Karpas-422 (cell line): ENCODE data around the gene NKAIN2. TPM values are rescaled to one million over a fixed set of nuclear protein-coding genes. Genes with fewer than 3 reads are reported as not detected.

Experiments
- DNase-seq: peaks from one replicate; pipeline ENCODE4 v3.0.0-alpha.2; 2015
- H2AFZ ChIP-seq: fragments of 200-600 bp; sonication (generic); 2 replicates; pipeline ENCODE4 v1.6.1; 2014; ENCODE audit warnings: antibody characterized with exemption, low read length, mixed read lengths
- H3K27ac ChIP-seq: fragments of 200-600 bp; sonication (generic); 2 replicates; pipeline ENCODE4 v1.5.1; 2014; ENCODE audit warnings: mild to moderate bottlenecking, low read length, moderate library complexity
- H3K27me3 ChIP-seq: fragments of 200-600 bp; sonication (generic); 2 replicates; pipeline ENCODE4 v1.6.1; 2014; ENCODE audit warnings: low read length, mixed read lengths
- H3K36me3 ChIP-seq: fragments of 200-600 bp; sonication (generic); 2 replicates; pipeline ENCODE4 v1.6.1; 2014; ENCODE audit warnings: low read length, mixed read lengths; ENCODE audit not compliant: insufficient read depth
- H3K4me1 ChIP-seq: fragments of 200-600 bp; sonication (generic); 2 replicates; pipeline ENCODE4 v1.6.1; 2014; ENCODE audit warnings: mild to moderate bottlenecking, low read length, mixed read lengths
- H3K4me2 ChIP-seq: fragments of 200-600 bp; sonication (generic); 2 replicates; pipeline ENCODE4 v1.6.1; 2014; ENCODE audit warnings: low read length, low read depth, mild to moderate bottlenecking; ENCODE audit not compliant: poor library complexity, severe bottlenecking
- H3K4me3 ChIP-seq: fragments of 200-600 bp; sonication (generic); 2 replicates; pipeline ENCODE4 v1.5.1; 2014; ENCODE audit warnings: mild to moderate bottlenecking, antibody characterized with exemption, low read length, mixed read lengths
- H3K79me2 ChIP-seq: fragments of 200-600 bp; sonication (generic); 2 replicates; pipeline ENCODE4 v1.6.1; 2014; ENCODE audit warnings: mild to moderate bottlenecking, low read length, mixed read lengths
- H3K9ac ChIP-seq: fragments of 200-600 bp; sonication (generic); 2 replicates; pipeline ENCODE4 v1.6.0; 2014; ENCODE audit warnings: low read length
- H3K9me2 ChIP-seq: fragments of 200-600 bp; sonication (generic), shearing (Covaris generic); replicated peaks from 2 replicates; pipeline ENCODE4 v1.6.0; 2014; ENCODE audit warnings: mild to moderate bottlenecking, low read length, moderate library complexity; ENCODE audit not compliant: insufficient read depth
- H3K9me3 ChIP-seq: fragments of 300-700, 200-600 bp; sonication (generic); 2 replicates; pipeline ENCODE4 v1.6.1; 2014; ENCODE audit warnings: low read length, mixed read lengths
- H4K20me1 ChIP-seq: fragments of 200-600 bp; sonication (generic); 2 replicates; pipeline ENCODE4 v1.6.1; 2014; ENCODE audit warnings: mild to moderate bottlenecking, antibody characterized with exemption, low read length, low read depth; ENCODE audit not compliant: insufficient read depth
- total RNA-seq: library from RNA; depleted of rRNA; stranded (reverse); fragments of >200 nt; shearing (Covaris generic); gene quantifications from 2 replicates; pipeline ENCODE4 v1.2.3, GENCODE V29; 2014; ENCODE audit warnings: low replicate concordance

Gene NKAIN2
- total RNA-seq, 1 experiment from 2014 or later = not detected

DNA sequence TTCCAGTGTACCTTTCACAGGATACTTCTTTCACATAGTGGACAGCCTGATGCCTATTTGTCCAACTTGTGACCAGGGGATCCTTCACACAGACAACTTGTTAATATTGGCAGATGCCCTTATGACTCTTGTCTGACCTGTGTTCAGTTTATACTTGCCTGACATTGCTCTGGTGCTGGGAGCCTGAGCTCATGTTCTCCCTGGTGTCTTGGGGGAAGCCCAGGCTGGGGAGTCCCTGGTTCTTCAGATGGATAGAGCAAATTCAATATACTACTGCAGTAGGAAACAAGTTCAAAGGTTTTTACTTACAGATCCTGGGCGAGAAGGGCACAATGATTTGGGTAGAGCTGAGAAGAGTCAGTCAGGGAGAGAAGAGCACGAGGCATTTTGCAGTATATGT is 76.1 kb downstream of the NKAIN2 start:
- H3K9me3 ChIP-seq = peaks cover 6% of the 10 kb centered on the region; the same call in 1 of the 2 replicates

DNA sequence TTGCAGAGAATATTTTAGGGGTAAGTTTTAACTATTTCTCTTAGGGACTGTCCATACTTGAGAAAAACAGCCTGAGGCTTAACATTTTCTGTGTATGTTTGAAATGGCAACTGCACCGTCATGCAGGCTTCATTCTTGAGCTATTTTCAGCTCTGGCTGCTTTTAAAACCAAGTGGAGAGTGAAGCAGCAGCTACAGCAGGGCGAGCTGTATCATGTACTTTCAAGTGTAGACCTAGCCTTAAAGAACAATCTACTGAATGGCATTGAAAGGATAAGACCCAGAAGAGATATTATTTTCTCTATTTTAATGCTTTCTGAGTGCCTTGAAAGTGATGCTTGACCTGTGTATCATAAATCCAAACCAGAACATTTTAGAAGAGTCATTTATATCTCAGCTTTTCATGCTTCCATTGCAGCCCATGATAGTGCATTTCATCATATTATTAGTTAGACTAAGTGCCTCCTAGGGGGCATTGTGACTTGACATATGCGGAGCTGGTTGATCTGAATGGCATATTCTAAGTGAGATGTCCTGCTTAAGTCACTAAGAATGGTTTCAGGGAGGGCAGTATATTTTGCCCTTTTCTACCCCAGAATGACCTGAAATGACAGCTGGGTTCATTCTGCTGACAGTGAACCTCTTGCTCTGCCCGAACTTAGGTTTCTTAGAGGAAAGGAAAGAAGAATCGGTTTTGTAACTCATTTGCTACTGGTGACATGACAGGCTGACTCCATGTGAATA is 85.3 kb downstream of the NKAIN2 start:
- no peak overlapping the region for H3K9ac ChIP-seq
- H3K4me3 ChIP-seq = no peak overlapping the region
- no peak overlapping the region for H2AFZ ChIP-seq
- no peaks in the 10 kb centered on the region for H3K27me3 ChIP-seq
- no peaks in the 10 kb centered on the region for H3K4me1 ChIP-seq
- peaks cover 7% of the 10 kb centered on the region for H3K9me3 ChIP-seq
- no peak overlapping the region for H3K27ac ChIP-seq
- no peaks in the 10 kb centered on the region for H3K9me2 ChIP-seq
- H3K36me3 ChIP-seq = no peaks in the 10 kb centered on the region
- H3K4me2 ChIP-seq = no peak overlapping the region
- DNase-seq = no peak
- H4K20me1 ChIP-seq = no peaks in the 10 kb centered on the region
- no peaks in the 10 kb centered on the region for H3K79me2 ChIP-seq

More for the DNA sequence above, 76.1 kb downstream of the NKAIN2 start:
- H3K27me3 ChIP-seq = no peaks in the 10 kb centered on the region
- no peak overlapping the region for H3K4me3 ChIP-seq
- H3K27ac ChIP-seq = no peak overlapping the region
- no peaks in the 10 kb centered on the region for H3K36me3 ChIP-seq
- H3K4me1 ChIP-seq = no peaks in the 10 kb centered on the region
- H3K9ac ChIP-seq = no peak overlapping the region
- no peak overlapping the region for H2AFZ ChIP-seq
- no peak overlapping the region for H3K4me2 ChIP-seq
- no peak for DNase-seq
- no peaks in the 10 kb centered on the region for H3K9me2 ChIP-seq
- H4K20me1 ChIP-seq = no peaks in the 10 kb centered on the region
- no peaks in the 10 kb centered on the region for H3K79me2 ChIP-seq

DNA sequence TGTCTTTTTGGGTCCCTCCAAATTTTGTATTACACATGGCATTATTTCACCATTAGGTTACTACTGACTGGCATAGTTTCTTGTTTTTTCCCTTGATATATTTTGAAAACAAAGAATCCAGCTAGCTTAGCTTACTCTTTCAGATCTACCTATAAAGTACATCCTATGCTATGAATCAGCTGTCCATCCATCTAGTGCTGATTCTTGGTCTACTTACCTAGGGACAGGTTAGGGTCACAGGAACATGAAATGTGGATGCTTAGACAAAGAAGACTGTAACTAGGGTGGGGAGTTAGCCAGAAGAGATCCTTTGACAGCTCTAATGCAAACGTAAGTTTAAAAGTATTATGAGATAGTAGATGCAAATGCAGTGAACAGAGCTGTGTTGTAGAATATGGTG is 91.7 kb downstream of the NKAIN2 start:
- H4K20me1 ChIP-seq = no peaks in the 10 kb centered on the region
- H3K79me2 ChIP-seq = no peaks in the 10 kb centered on the region

DNA sequence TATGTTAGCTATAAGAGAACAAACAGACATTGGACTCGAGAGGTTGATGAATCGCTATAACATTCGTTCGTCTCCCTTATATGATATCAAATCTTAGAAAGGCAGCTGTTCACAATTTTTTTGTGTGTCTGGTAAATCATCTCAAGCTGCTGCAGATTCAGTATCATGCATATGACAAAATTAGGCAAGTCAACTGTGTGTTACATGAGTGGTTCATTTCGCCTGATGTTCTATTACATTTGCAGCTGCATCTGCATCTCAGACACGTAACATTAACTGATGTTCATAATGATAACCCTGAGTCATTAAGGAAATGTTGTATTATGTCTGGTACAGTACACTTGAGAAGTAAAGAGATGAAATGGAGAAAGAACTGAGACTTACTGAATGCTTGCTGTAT is 92.1 kb downstream of the NKAIN2 start:
- Histone ChIP-seq H3K27me3 (no peaks in the 10 kb centered on the region), H2AFZ (no peak overlapping the region), H3K9me2 (no peaks in the 10 kb centered on the region), H3K9ac (no peak overlapping the region), H3K4me1 (no peaks in the 10 kb centered on the region), H3K4me3 (no peak overlapping the region), H4K20me1 (no peaks in the 10 kb centered on the region), H3K79me2 (no peaks in the 10 kb centered on the region), H3K36me3 (no peaks in the 10 kb centered on the region), H3K9me3 (peaks cover 18% of the 10 kb centered on the region; the same call in 1 of the 2 replicates), H3K4me2 (no peak overlapping the region), H3K27ac (no peak overlapping the region)
- no peak for DNase-seq

More for the DNA sequence above, 91.7 kb downstream of the NKAIN2 start:
- H3K27me3 ChIP-seq = no peaks in the 10 kb centered on the region
- DNase-seq = no peak
- no peak overlapping the region for H3K27ac ChIP-seq
- H3K4me1 ChIP-seq = no peaks in the 10 kb centered on the region
- no peak overlapping the region for H2AFZ ChIP-seq
- no peaks in the 10 kb centered on the region for H3K36me3 ChIP-seq
- H3K9me3 ChIP-seq = peaks cover 18% of the 10 kb centered on the region; the same call in 1 of the 2 replicates
- H3K9me2 ChIP-seq = no peaks in the 10 kb centered on the region
- no peak overlapping the region for H3K4me2 ChIP-seq
- H3K9ac ChIP-seq = no peak overlapping the region
- no peak overlapping the region for H3K4me3 ChIP-seq

DNA sequence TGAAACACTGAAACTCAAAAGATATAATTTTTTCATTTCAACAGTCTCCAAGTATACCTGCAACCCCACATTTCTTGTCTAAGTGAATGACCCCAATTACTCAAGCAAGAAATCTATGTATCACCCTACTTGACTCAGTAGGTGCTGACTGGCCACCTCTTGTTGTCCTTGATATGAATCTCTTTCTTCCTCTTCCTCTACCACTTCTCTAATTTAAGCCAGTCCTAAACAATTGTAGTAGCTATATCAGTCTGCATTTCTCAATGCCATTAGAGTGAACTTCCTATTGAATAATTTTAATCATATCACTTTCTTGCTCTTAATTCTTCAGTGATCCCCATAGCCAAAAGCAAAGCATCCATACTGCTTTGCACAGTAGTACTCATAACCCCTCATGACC is 93.2 kb downstream of the NKAIN2 start:
- H2AFZ ChIP-seq = no peak overlapping the region
- H3K9me3 ChIP-seq = peaks cover 18% of the 10 kb centered on the region; the same call in 1 of the 2 replicates
- no peaks in the 10 kb centered on the region for H3K79me2 ChIP-seq
- no peaks in the 10 kb centered on the region for H3K27me3 ChIP-seq
- no peak overlapping the region for H3K9ac ChIP-seq
- H3K9me2 ChIP-seq = no peaks in the 10 kb centered on the region
- H3K4me1 ChIP-seq = no peaks in the 10 kb centered on the region
- H3K4me2 ChIP-seq = no peak overlapping the region
- no peaks in the 10 kb centered on the region for H4K20me1 ChIP-seq
- no peak overlapping the region for H3K4me3 ChIP-seq
- no peak for DNase-seq
- no peak overlapping the region for H3K27ac ChIP-seq
- no peaks in the 10 kb centered on the region for H3K36me3 ChIP-seq

DNA sequence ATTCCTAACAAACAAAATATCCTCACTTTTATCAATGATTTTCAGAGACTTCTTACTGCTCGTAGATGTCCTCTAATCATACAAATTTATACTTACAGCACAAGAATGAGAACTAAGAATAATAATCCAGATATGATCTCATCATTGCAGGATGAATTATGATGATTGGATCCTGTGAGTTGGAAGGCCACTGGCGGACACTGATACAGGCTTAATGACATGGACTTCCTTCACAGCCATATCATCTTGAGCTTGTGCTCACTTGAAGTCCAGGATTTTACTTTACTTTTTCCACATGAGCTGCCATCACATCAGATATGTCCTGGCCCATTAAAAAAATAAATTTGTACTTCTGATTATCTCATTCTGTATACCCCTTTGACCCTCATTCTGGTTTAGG is 94.3 kb downstream of the NKAIN2 start:
- Histone ChIP-seq H3K4me1 (no peaks in the 10 kb centered on the region), H3K27ac (no peak overlapping the region), H3K9ac (no peak overlapping the region), H3K4me2 (no peak overlapping the region), H3K27me3 (no peaks in the 10 kb centered on the region), H3K36me3 (no peaks in the 10 kb centered on the region), H3K4me3 (no peak overlapping the region), H3K79me2 (no peaks in the 10 kb centered on the region), H3K9me2 (no peaks in the 10 kb centered on the region), H4K20me1 (no peaks in the 10 kb centered on the region), H2AFZ (no peak overlapping the region), H3K9me3 (peaks cover 18% of the 10 kb centered on the region; the same call in 1 of the 2 replicates)
- DNase-seq = no peak

DNA sequence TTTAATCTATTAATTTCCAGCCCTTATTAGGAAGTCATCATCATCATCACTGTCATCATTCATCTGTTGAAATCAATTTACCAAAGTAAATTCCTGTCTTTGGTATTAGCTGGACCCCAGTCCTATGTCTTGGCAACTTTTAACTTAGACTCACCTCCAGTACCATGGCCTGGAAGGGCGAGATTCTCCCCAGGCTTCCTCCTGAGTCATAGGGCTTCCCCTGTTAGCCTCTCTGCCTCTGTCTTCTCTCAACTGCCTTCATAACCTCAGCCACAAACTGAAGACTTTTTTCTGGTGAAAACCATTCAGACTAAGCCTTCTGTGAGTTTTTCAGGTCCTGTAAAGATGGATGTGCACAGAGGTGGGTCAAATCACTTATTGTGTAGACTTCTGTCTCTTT is 95.0 kb downstream of the NKAIN2 start:
- H3K4me1 ChIP-seq = no peaks in the 10 kb centered on the region
- no peaks in the 10 kb centered on the region for H3K27me3 ChIP-seq
- H3K36me3 ChIP-seq = no peaks in the 10 kb centered on the region

DNA sequence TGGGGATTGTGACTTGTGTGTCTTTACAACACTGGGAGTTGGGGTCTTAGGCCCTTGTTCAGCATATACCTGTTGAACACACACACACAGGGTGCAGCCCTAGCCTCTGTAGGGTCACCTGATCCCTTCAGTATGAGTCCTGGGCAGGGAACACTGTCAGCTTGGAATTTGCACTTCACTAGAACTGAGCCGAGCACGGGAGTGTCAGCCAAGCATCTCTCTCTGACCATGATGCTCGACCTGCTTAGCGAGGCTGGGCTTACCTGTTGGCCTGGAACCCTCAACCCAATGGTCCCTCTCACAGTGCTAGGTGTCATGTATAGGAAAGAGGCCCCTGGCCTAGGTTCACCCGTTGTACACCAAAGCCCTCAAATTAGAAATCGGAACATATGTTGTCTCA is 96.1 kb downstream of the NKAIN2 start:
- no peaks in the 10 kb centered on the region for H3K9me2 ChIP-seq
- no peaks in the 10 kb centered on the region for H3K27me3 ChIP-seq
- no peaks in the 10 kb centered on the region for H3K79me2 ChIP-seq
- H3K9me3 ChIP-seq = peaks cover 18% of the 10 kb centered on the region; the same call in 1 of the 2 replicates
- H3K4me2 ChIP-seq = no peak overlapping the region
- no peak overlapping the region for H2AFZ ChIP-seq
- no peak overlapping the region for H3K9ac ChIP-seq
- H4K20me1 ChIP-seq = no peaks in the 10 kb centered on the region
- H3K36me3 ChIP-seq = no peaks in the 10 kb centered on the region
- H3K4me1 ChIP-seq = no peaks in the 10 kb centered on the region
- no peak overlapping the region for H3K4me3 ChIP-seq
- no peak overlapping the region for H3K27ac ChIP-seq
- DNase-seq = no peak

More for the DNA sequence above, 95.0 kb downstream of the NKAIN2 start:
- Histone ChIP-seq H3K4me2 (no peak overlapping the region), H3K79me2 (no peaks in the 10 kb centered on the region), H3K9ac (no peak overlapping the region), H3K9me2 (no peaks in the 10 kb centered on the region), H3K4me3 (no peak overlapping the region), H3K9me3 (peaks cover 18% of the 10 kb centered on the region; the same call in 1 of the 2 replicates), H2AFZ (no peak overlapping the region), H4K20me1 (no peaks in the 10 kb centered on the region), H3K27ac (no peak overlapping the region)
- DNase-seq = no peak
